Heart right ventricle (tissue), 16 donors: ENCODE results near the gene MAGOH. TPM values are rescaled to one million over a fixed set of nuclear protein-coding genes. Genes with fewer than 3 reads are reported as not detected.

ENCODE experiments used
- ATAC-seq, 8 donors: fragments of 200-7000 bp; cut with Tn5 transposase; one replicate each; pipeline ENCODE4 v1.9.1; 2020; ENCODE audit warnings: mild to moderate bottlenecking in 8 of 8, moderate library complexity in 8 of 8, moderate number of reproducible peaks in 1 of 8
- DNase-seq, 2 donors: peaks; one replicate each; pipeline ENCODE4 v3.0.0-alpha.2; 2020
- H3K27ac ChIP-seq, 10 donors: fragments of 200-600 bp; sonication (generic) in 2 of 10; one replicate each; pipeline versions ENCODE4 v1.5.0 to v1.8.0; 2020 to 2022; ENCODE audit warnings: mild to moderate bottlenecking in 3 of 10
- H3K27me3 ChIP-seq, 7 donors: fragments of 200-600 bp; one replicate each; pipeline ENCODE4 v1.8.0; 2021 to 2022; ENCODE audit warnings: mild to moderate bottlenecking in 2 of 7
- H3K36me3 ChIP-seq, 9 donors: fragments of 200-600 bp; sonication (generic) in 1 of 9; one replicate each; pipeline versions ENCODE4 v1.5.0 to v1.8.0; 2020 to 2022; ENCODE audit warnings: mild to moderate bottlenecking in 2 of 9
- H3K4me1 ChIP-seq, 9 donors: fragments of 200-600 bp; sonication (generic) in 1 of 9; one replicate each; pipeline versions ENCODE4 v1.5.0 to v1.8.0; 2020 to 2022; ENCODE audit warnings: mild to moderate bottlenecking in 4 of 9
- H3K4me3 ChIP-seq, 10 donors: fragments of 200-600 bp; sonication (generic) in 2 of 10; one replicate each; pipeline versions ENCODE4 v1.5.0 to v1.8.0; 2020 to 2022; ENCODE audit warnings: mild to moderate bottlenecking in 7 of 10, moderate library complexity in 2 of 10
- H3K9me3 ChIP-seq, 11 donors: fragments of 200-600 bp in 10 of 11; sonication (generic) in 2 of 11; one replicate each; pipeline versions ENCODE4 v1.5.0 to v1.8.0; 2013 to 2022; ENCODE audit warnings: mild to moderate bottlenecking in 2 of 11, control low read depth in 1 of 11, moderate library complexity in 1 of 11
- WGBS, 2 donors: extraction: QIAGEN DNeasy Blood & Tissue Kit; methylation state at CpG; one replicate each; pipeline ENCODE4 v1.1.7; 2013; ENCODE audit warnings: inconsistent platforms in 1 of 2; 5-methylcytosine and 5-hydroxymethylcytosine counted together
- intact Hi-C, 10 donors: fragments of 100-400 bp; cut with DNase I; formaldehyde crosslinking; loops; one replicate each; pipeline versions ENCODE4 v1.11.1 to v1.14.2; 2022
- polyA plus RNA-seq, 2 donors: library from polyadenylated mRNA; stranded (reverse); fragments of 200-250 nt; gene quantifications; one replicate each; pipeline ENCODE4 v1.2.3, GENCODE V29; 2013
- total RNA-seq, 10 donors: library from RNA; stranded (reverse); fragmentation: NEBNext Ultra II Directional in 3 of 10; extraction: Animal tissue kit (Norgen Biotek cat#: 25700) in 3 of 10; gene quantifications; one replicate each; pipeline versions ENCODE4 v1.2.1 to v1.2.4, GENCODE V29; 2021 to 2023
- TF ChIP-seq, protein P1 (sequence below), 9 donors: fragments of 200-600 bp; sonication (generic) in 2 of 9; IDR thresholded peaks; one replicate each; pipeline versions ENCODE4 v1.5.0 to v1.8.0; 2021 to 2022; ENCODE audit warnings: antibody characterized with exemption in 9 of 9, mild to moderate bottlenecking in 5 of 9, moderate library complexity in 1 of 9
- donor health status: Arrhythmogenic right ventricular cardiomyopathy.
- donor health status: ischemic (EF 13 %, LVEDD 7.1; RV severe dilation, severe dysfunction).
- donor health status: healthy with polysubstance abuse.
- donor health status: DM: no; HTN: yes; CAD: no.
- donor health status: DM: no; HTN: no; CAD: no.
- donor health status: ischemic (EF 25% LVEDD 6.9; RV normal size, moderate dysfunction).
- donor health status: ischemic (EF 25% LVEDD 5.7; RV mildly dilated, moderate dysfunction).
- donor health status: healthy.
- donor health status: DM: yes; HTN: yes; CAD: no.
- donor health status: Ischemic cardiomyopathy.
- donor health status: ischemic (EF 35%, LVEDD 5.7; RV mildly dilated, moderate dysfunction).
- donor health status: nonischemic (EF 11% LVEDD 7.7; RV severe dilation, severe dysfunction).
- donor health status: DM: yes; HTN: yes; CAD: no.
- donor health status: PGD.
- donor health status: ischemic (EF 29% LVEDD 5.4; RV normal size, mild dysfunction).
- donor health status: nonischemic (EF 23%, LVEDD 6.1; RV moderate dilation, normal function).

Gene MAGOH
- total and polyA plus RNA-seq, 12 donors = 17.3 to 67.3 (median 22.9) TPM

DNA sequence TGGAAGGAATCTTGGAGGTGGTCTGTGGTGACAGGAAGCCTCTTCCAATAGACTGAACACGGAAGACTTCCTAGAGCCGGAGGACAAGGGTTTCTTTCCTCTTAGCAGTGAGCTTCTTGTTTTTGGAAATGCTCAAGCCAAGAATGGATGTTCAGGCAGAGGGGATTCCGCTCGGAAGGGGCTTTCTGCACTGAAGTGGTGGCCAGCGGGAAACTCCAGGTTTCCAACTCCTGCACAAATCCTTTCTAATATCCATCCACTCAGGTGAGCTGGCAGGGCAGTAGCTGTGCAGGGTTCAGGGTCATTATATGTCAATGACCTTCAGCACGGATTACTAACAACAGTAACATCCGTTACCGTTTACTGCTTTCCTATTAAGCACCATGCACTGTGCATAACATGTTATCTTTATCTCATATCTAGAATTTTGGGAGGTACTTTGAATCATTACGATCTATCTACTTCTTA, 42.3 kb downstream of the MAGOH start:
- intact Hi-C loops = loop anchor here in 3 of 10 donors (2.0 to 10.0 kb wide), 4 partner anchors 25 to 501 kb away; partner anchors contain the start of genes COA7 (in 2 of the 3), CZIB (in 1 of the 3) and MAGOH (in 1 of the 3)
- peak overlapping the region; percentile 86 to 99 (median 98) for H3K27ac ChIP-seq
- no peaks in the 10 kb centered on the region for H3K9me3 ChIP-seq
- peak in 6 of 8 donors; percentile 5 to 40 (median 24) for ATAC-seq
- 39% methylated on average over 9 of the region's 9 CpGs for WGBS, 2 donors
- H3K36me3 ChIP-seq = peaks cover 0 to 8% (median 2%) of the 10 kb centered on the region in 9 donors
- TF ChIP-seq, protein P1, sequence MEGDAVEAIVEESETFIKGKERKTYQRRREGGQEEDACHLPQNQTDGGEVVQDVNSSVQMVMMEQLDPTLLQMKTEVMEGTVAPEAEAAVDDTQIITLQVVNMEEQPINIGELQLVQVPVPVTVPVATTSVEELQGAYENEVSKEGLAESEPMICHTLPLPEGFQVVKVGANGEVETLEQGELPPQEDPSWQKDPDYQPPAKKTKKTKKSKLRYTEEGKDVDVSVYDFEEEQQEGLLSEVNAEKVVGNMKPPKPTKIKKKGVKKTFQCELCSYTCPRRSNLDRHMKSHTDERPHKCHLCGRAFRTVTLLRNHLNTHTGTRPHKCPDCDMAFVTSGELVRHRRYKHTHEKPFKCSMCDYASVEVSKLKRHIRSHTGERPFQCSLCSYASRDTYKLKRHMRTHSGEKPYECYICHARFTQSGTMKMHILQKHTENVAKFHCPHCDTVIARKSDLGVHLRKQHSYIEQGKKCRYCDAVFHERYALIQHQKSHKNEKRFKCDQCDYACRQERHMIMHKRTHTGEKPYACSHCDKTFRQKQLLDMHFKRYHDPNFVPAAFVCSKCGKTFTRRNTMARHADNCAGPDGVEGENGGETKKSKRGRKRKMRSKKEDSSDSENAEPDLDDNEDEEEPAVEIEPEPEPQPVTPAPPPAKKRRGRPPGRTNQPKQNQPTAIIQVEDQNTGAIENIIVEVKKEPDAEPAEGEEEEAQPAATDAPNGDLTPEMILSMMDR (IDR thresholded peaks at IDR 0.05) = no peak
- no peak for DNase-seq
- H3K4me3 ChIP-seq = peak overlapping the region; percentile 64 to 95 (median 88)
- no peaks in the 10 kb centered on the region for H3K27me3 ChIP-seq
- H3K4me1 ChIP-seq = peaks cover 3 to 41% (median 34%) of the 10 kb centered on the region in 9 donors

DNA sequence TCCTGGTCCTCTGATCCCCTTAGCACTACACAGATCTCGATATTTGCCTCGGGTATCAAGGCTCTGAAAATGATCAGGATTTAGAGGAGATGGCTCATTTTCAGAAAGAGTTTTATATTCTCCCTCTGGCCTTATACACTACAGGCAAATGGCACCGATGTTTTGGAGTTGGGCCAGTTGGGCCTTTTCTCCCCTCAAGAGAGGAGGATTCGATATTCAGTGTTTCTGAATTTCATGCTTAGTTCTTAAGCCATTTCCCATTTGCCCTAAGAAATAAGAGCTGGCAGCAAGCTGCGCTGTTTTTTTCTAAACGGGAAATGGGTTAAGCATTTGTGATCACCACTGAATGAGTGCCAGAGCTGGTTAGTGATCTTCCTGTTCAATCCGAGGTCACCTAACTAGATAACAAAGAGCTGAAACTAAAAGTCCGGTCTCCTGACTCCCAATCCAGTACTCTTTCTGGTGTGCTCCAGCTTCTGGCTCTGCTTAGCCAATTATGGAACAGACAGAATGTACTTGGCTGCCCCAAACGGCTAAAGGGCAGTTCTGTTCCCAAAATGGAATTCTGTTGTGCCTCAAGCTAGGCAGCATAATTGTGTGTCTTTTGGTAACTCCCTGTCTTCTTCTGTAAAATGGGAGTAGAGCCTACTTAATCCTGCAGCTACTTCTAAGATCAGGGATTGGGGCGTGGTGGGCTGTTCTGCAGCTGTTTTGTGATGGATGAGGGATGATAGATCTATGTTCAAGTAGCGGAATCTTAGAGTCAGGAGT, 42.9 kb downstream of the MAGOH start:
- DNase-seq = no peak
- Histone ChIP-seq H3K27ac (peak overlapping the region in 9 of 10 donors; percentile 94 to 99 (median 99)), H3K27me3 (no peaks in the 10 kb centered on the region), H3K4me1 (peaks cover 3 to 41% (median 34%) of the 10 kb centered on the region in 9 donors), H3K9me3 (no peaks in the 10 kb centered on the region), H3K4me3 (peak overlapping the region in 1 of 10 donors; percentile 95), H3K36me3 (peaks cover 0 to 2% (median 0%) of the 10 kb centered on the region in 9 donors)
- TF ChIP-seq, protein P1 (IDR thresholded peaks at IDR 0.05) = no peak
- intact Hi-C loops = loop anchor here in 3 of 10 donors (2.0 to 10.0 kb wide), 4 partner anchors 25 to 501 kb away; partner anchors contain the start of genes COA7 (in 2 of the 3), CZIB (in 1 of the 3) and MAGOH (in 1 of the 3)
- 73 to 85% methylated on average over 11 of the region's 11 CpGs for WGBS, 2 donors
- ATAC-seq = peak in 1 of 8 donors; percentile 25

DNA sequence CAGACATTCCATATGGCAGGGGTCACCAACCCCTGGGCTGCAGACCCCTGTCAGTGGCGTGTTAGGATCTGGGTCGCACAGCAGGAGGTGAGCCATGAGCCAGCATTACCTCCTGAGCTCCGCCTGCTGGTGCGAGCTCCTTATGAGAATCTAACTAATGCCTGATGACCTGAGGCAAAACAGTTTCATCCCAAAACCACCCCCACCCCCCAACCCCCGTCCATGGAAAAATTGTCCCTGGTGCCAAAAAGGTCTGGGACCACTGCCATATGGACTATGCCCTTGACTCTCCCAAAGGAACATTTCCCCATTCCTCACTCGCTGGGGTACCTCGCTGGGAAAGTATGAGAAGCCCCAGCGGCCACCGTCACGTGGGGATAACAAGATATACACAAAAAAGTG, 48.1 kb downstream of the MAGOH start:
- no peak overlapping the region for H3K27ac ChIP-seq
- peaks cover 0 to 4% (median 0%) of the 10 kb centered on the region in 11 donors for H3K9me3 ChIP-seq
- TF ChIP-seq, protein P1 (IDR thresholded peaks at IDR 0.05) = no peak
- DNase-seq (no peak), ATAC-seq (no peak)
- H3K4me1 ChIP-seq = peaks cover 0 to 5% (median 0%) of the 10 kb centered on the region in 9 donors
- peaks cover 0 to 2% (median 0%) of the 10 kb centered on the region in 7 donors for H3K27me3 ChIP-seq
- intact Hi-C loops = loop anchor here in 3 of 10 donors (10.0 kb wide), 2 partner anchors 485 to 495 kb away; partner anchors contain the start of gene COA7 (in 2 of the 3)
- no peak overlapping the region for H3K4me3 ChIP-seq
- 73 to 76% methylated on average over 10 of the region's 10 CpGs for WGBS, 2 donors
- no peaks in the 10 kb centered on the region for H3K36me3 ChIP-seq

DNA sequence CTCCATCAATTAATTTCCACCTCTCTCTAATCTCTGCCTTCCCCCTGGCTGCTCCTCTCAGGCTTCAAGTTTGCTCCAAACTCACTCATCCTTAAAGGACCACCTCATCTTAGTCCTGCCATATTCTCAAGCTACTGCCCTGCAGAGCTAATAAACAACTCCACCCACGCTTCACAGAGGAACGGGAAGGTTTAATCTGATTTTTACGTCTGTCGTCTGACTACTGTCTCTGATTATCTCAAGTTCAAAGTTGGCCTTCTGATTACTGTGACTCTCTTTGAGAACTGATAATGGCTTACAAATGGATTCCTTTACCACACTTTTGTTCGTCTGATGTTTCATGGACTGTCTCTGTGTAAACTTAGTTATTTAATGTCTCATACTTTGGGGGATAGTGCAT, 49.3 kb downstream of the MAGOH start:
- ATAC-seq (no peak), DNase-seq (no peak)
- 54 to 59% methylated on average over 5 of the region's 5 CpGs for WGBS, 2 donors
- intact Hi-C loops = loop anchor here in 7 of 10 donors (10.0 kb wide), 7 partner anchors 124 to 494 kb away; partner anchors contain the start of genes COA7 (in 3 of the 7), ECHDC2 (in 2 of the 7), SCP2 (in 2 of the 7) and PODN (in 1 of the 7)
- no peak overlapping the region for H3K4me3 ChIP-seq
- no peaks in the 10 kb centered on the region for H3K36me3 ChIP-seq
- TF ChIP-seq, protein P1 (IDR thresholded peaks at IDR 0.05) = no peak
- H3K27me3 ChIP-seq = peaks cover 0 to 2% (median 0%) of the 10 kb centered on the region in 7 donors
- H3K27ac ChIP-seq = no peak overlapping the region
- peaks cover 0 to 4% (median 0%) of the 10 kb centered on the region in 11 donors for H3K9me3 ChIP-seq
- H3K4me1 ChIP-seq = peaks cover 0 to 5% (median 0%) of the 10 kb centered on the region in 9 donors
